Tibial artery (tissue), 4 donors: ENCODE results near the gene SMURF1.

Experiments used
- DNase-seq, 2 donors: peaks; one replicate each; pipeline ENCODE4 v3.0.0-alpha.2; 2019
- H3K27ac ChIP-seq, 2 donors: fragments of 200-600 bp; sonication (generic) in 1 of 2; 1 replicate in 1 of 2; 2 replicates in 1 of 2; pipeline ENCODE4 v1.5.1; 2018 to 2019; ENCODE audit warnings: mild to moderate bottlenecking in 1 of 2
- H3K27me3 ChIP-seq, 2 donors: fragments of 200-600 bp; sonication (generic) in 1 of 2; one replicate each; pipeline versions ENCODE4 v1.5.1 to v1.6.0; 2016 to 2019
- H3K36me3 ChIP-seq, 3 donors: fragments of 200-600 bp; sonication (generic) in 2 of 3; one replicate each; pipeline ENCODE4 v1.5.1; 2016 to 2019; ENCODE audit warnings: mild to moderate bottlenecking in 2 of 3
- H3K4me1 ChIP-seq, 4 donors: fragments of 200-600 bp; sonication (generic) in 2 of 4; 1 replicate in 3 of 4; 2 replicates in 1 of 4; pipeline ENCODE4 v1.5.1; 2016 to 2019
- H3K4me3 ChIP-seq, 2 donors: fragments of 200-600 bp; sonication (generic) in 1 of 2; 1 replicate in 1 of 2; 2 replicates in 1 of 2; pipeline ENCODE4 v1.5.1; 2018 to 2019; ENCODE audit warnings: mild to moderate bottlenecking in 2 of 2
- H3K9me3 ChIP-seq, 3 donors: fragments of 200-600 bp; sonication (generic) in 1 of 3; one replicate each; pipeline ENCODE4 v1.5.1; 2016 to 2019
- CTCF ChIP-seq, 2 experiments: fragments of 200-600 bp in 1 of 2; fragments of 450-650 bp in 1 of 2; IDR thresholded peaks; one replicate each; pipeline ENCODE4 v1.5.1; 2017 to 2019; ENCODE audit warnings: antibody characterized with exemption in 2 of 2, mild to moderate bottlenecking in 1 of 2, moderate library complexity in 1 of 2
- intact Hi-C: fragments of 100-400 bp; cut with DNase I; formaldehyde crosslinking; loops from one replicate; pipeline ENCODE4 v1.15.0; 2023; ENCODE audit warnings: low total_unique reads

SMURF1 gene

GRCh38 chr7:99070361-99070760 lies 73.5 kb downstream of the SMURF1 start:
- Histone ChIP-seq H3K27ac (peak overlapping the region in 1 of 2 donors; percentile 59), H3K27me3 (no peaks in the 10 kb centered on the region), H3K4me3 (no peak overlapping the region), H3K4me1 (peaks cover 0 to 77% (median 34%) of the 10 kb centered on the region in 4 donors), H3K9me3 (no peaks in the 10 kb centered on the region), H3K36me3 (no peaks in the 10 kb centered on the region)
- intact Hi-C loops, result no loop called here
- no peak for DNase-seq
- no peak for TF ChIP-seq CTCF (IDR thresholded peaks at IDR 0.05)

GRCh38 chr7:99061001-99061776 lies 82.7 kb downstream of the SMURF1 start:
- peaks cover 11 to 32% (median 27%) of the 10 kb centered on the region in 3 donors for H3K36me3 ChIP-seq
- no peaks in the 10 kb centered on the region for H3K27me3 ChIP-seq
- no peak for TF ChIP-seq CTCF (IDR thresholded peaks at IDR 0.05)
- H3K9me3 ChIP-seq, result no peaks in the 10 kb centered on the region
- H3K4me3 ChIP-seq, result no peak overlapping the region
- intact Hi-C loops, result no loop called here
- H3K4me1 ChIP-seq, result peaks cover 0 to 21% (median 0%) of the 10 kb centered on the region in 4 donors
- no peak for DNase-seq
- peak overlapping the region in 1 of 2 donors; percentile 16 for H3K27ac ChIP-seq

GRCh38 chr7:99054781-99055180 lies 89.1 kb downstream of the SMURF1 start:
- Histone ChIP-seq H3K4me1 (peaks cover 0 to 4% (median 0%) of the 10 kb centered on the region in 4 donors), H3K27me3 (no peaks in the 10 kb centered on the region), H3K36me3 (peaks cover 73 to 88% (median 84%) of the 10 kb centered on the region in 3 donors), H3K4me3 (no peak overlapping the region), H3K27ac (no peak overlapping the region), H3K9me3 (no peaks in the 10 kb centered on the region)
- no peak for TF ChIP-seq CTCF (IDR thresholded peaks at IDR 0.05)
- intact Hi-C loops, result no loop called here
- no peak for DNase-seq

- H3K9me3 ChIP-seq, result no peaks in the 10 kb centered on the region
- H3K36me3 ChIP-seq, result peaks cover 62 to 99% (median 92%) of the 10 kb centered on the region in 3 donors
- peaks cover 0 to 39% (median 1%) of the 10 kb centered on the region in 4 donors for H3K4me1 ChIP-seq
- DNase-seq, result no peak
- H3K27me3 ChIP-seq, result no peaks in the 10 kb centered on the region
- intact Hi-C loops, result no loop called here
- H3K4me3 ChIP-seq, result no peak overlapping the region
- no peak for TF ChIP-seq CTCF (IDR thresholded peaks at IDR 0.05)
- peak overlapping the region in 1 of 2 donors; percentile 25 for H3K27ac ChIP-seq
Observed at GRCh38 chr7:99050971-99051370, 92.9 kb downstream of the SMURF1 start.

- intact Hi-C loops, result no loop called here
- TF ChIP-seq CTCF (IDR thresholded peaks at IDR 0.05), result no peak
- Histone ChIP-seq H3K4me3 (no peak overlapping the region), H3K4me1 (peaks cover 0 to 51% (median 9%) of the 10 kb centered on the region in 4 donors), H3K36me3 (peaks cover 53 to 96% (median 86%) of the 10 kb centered on the region in 3 donors), H3K9me3 (no peaks in the 10 kb centered on the region), H3K27me3 (no peaks in the 10 kb centered on the region), H3K27ac (peak overlapping the region; percentile 55 to 62)
- DNase-seq, result peak in 1 of 2 donors; percentile 63
Observed at GRCh38 chr7:99047526-99048077, 96.3 kb downstream of the SMURF1 start.
